ENCODE measurements around the gene CSNK1G1. TPM values are rescaled to one million over a fixed set of nuclear protein-coding genes. Genes with fewer than 3 reads are reported as not detected.
"Not testable (repeated sequence)": the region's sequence is repeated elsewhere in the genome, so short reads cannot be mapped to it uniquely, and the experiment has no call there.

The CSNK1G1 gene
- total RNA-seq, 1 experiment from 2014 or later, result 23.9 TPM

GRCh38 chr15:64340355-64340754 is 15.6 kb downstream of the CSNK1G1 start:
- Mint-ChIP-seq H3K36me3 (ENCODE audit: insufficient read depth, unreplicated experiment) (no peaks in the 10 kb centered on the region), H3K4me3 (ENCODE audit: low read depth, unreplicated experiment) (no peak overlapping the region), H3K9me3 (ENCODE audit: low read depth, unreplicated experiment) (no peaks in the 10 kb centered on the region), H3K4me1 (ENCODE audit: low read depth, unreplicated experiment) (peaks cover 10% of the 10 kb centered on the region), H3K27ac (ENCODE audit: unreplicated experiment) (no peak overlapping the region), H3K27me3 (ENCODE audit: unreplicated experiment) (no peaks in the 10 kb centered on the region)
- intact Hi-C loops (cut with micrococcal nuclease; ENCODE audit: unreplicated experiment), result no loop called here
- no peak for DNase-seq
- no peak for TF ChIP-seq CTCF (IDR thresholded peaks at IDR 0.05; ENCODE audit: unreplicated experiment)
- CTCF ChIA-PET, result no interaction called here
- BruUV-seq (replicated peaks), result no TSS peak

GRCh38 chr15:64337761-64338160 is 18.2 kb downstream of the CSNK1G1 start:
- Mint-ChIP-seq H3K4me1 (ENCODE audit: low read depth, unreplicated experiment) (peaks cover 7% of the 10 kb centered on the region), H3K36me3 (ENCODE audit: insufficient read depth, unreplicated experiment) (no peaks in the 10 kb centered on the region), H3K27me3 (ENCODE audit: unreplicated experiment) (no peaks in the 10 kb centered on the region), H3K9me3 (ENCODE audit: low read depth, unreplicated experiment) (no peaks in the 10 kb centered on the region), H3K4me3 (ENCODE audit: low read depth, unreplicated experiment) (no peak overlapping the region), H3K27ac (ENCODE audit: unreplicated experiment) (no peak overlapping the region)
- no TSS peak for BruUV-seq (replicated peaks)
- intact Hi-C loops (cut with micrococcal nuclease; ENCODE audit: unreplicated experiment), result no loop called here
- no peak for DNase-seq
- no peak for TF ChIP-seq CTCF (IDR thresholded peaks at IDR 0.05; ENCODE audit: unreplicated experiment)
- CTCF ChIA-PET, result interaction anchor here (0.5 kb wide), 1 partner anchor 10 kb away, joined by 5 read pairs; no protein-coding TSS in a partner anchor

DNA sequence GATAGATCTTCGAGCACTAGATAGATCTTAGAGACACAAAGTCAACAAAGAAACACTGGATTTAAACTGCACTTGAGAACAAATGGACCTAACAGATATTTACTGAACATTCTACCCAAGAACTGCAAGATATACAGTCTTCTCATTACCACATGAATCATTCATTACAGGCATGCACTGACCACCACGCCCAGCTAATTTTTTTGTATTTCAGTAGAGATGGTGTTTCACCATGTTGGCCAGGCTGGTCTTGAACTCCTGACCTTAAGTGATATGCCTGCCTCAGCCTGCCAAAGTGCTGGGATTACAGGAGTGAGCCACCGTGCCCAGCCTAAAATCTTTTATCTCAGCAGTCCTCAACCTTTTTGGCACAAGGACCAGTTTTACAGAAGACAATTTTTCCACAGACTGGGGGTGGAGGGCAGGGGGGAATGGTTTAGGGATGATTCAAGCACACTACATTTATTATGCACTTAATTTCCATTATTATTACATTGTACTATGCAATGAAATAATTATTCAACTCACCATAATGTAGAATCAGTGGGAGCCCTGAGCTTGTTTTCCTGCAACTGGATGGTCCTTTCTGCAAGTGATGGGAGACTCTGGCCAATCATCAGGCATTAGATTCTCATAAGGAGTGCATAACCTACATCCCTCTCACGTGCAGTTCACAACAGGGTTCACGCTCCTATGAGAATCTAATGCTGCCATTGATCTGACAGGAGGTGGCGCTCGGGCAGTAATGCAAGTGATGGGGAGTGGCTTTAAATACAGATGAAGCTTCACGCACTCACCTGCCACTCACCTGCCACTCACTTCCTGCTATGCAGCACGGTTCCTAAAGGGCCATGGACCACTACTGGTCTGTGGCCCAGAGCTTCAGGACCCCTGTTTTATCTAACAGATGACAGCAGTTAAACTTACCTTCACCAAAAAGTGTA is 21.7 kb downstream of the CSNK1G1 start:
- H3K9me3 Mint-ChIP-seq (ENCODE audit: low read depth, unreplicated experiment), result no peaks in the 10 kb centered on the region
- peaks cover 7% of the 10 kb centered on the region for H3K4me1 Mint-ChIP-seq (ENCODE audit: low read depth, unreplicated experiment)
- CTCF ChIA-PET, result interaction anchor here (0.6 kb wide), 1 partner anchor 438 kb away, joined by 3 read pairs; no protein-coding TSS in a partner anchor
- no peak overlapping the region for H3K4me3 Mint-ChIP-seq (ENCODE audit: low read depth, unreplicated experiment)
- no peak overlapping the region for H3K27ac Mint-ChIP-seq (ENCODE audit: unreplicated experiment)
- DNase-seq, result no peak
- TF ChIP-seq CTCF (IDR thresholded peaks at IDR 0.05; ENCODE audit: unreplicated experiment), result no peak
- H3K27me3 Mint-ChIP-seq (ENCODE audit: unreplicated experiment), result no peaks in the 10 kb centered on the region
- intact Hi-C loops (cut with micrococcal nuclease; ENCODE audit: unreplicated experiment), result no loop called here
- no peaks in the 10 kb centered on the region for H3K36me3 Mint-ChIP-seq (ENCODE audit: insufficient read depth, unreplicated experiment)
- BruUV-seq (replicated peaks), result no TSS peak

DNA sequence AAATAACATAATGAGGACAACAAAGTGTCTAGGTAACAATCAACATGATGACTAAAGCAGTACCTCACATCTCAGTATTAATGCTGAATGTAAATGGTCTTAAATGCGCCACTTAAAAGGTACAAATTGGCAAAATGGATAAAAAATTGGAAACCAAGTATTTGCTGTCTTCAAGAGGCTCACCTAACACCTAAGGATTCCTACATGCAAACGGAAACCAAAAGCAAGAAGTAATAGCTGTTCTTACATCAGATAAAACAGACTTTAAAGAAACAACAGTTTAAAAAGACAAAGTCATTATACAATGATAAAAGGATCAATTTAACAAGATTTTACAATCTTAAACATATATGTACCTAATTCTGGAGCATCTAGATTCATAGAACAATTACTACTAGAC is 22.5 kb downstream of the CSNK1G1 start:
- DNase-seq, result no peak
- CTCF ChIA-PET, result no interaction called here
- Mint-ChIP-seq H3K27ac (ENCODE audit: unreplicated experiment) (no peak overlapping the region), H3K36me3 (ENCODE audit: insufficient read depth, unreplicated experiment) (no peaks in the 10 kb centered on the region), H3K27me3 (ENCODE audit: unreplicated experiment) (no peaks in the 10 kb centered on the region), H3K4me1 (ENCODE audit: low read depth, unreplicated experiment) (peaks cover 7% of the 10 kb centered on the region), H3K9me3 (ENCODE audit: low read depth, unreplicated experiment) (no peaks in the 10 kb centered on the region), H3K4me3 (ENCODE audit: low read depth, unreplicated experiment) (no peak overlapping the region)
- no peak for TF ChIP-seq CTCF (IDR thresholded peaks at IDR 0.05; ENCODE audit: unreplicated experiment)
- intact Hi-C loops (cut with micrococcal nuclease; ENCODE audit: unreplicated experiment), result no loop called here
- no TSS peak for BruUV-seq (replicated peaks)

- BruUV-seq (replicated peaks); H3K4me3 Mint-ChIP-seq (ENCODE audit: low read depth, unreplicated experiment); H3K36me3 Mint-ChIP-seq (ENCODE audit: insufficient read depth, unreplicated experiment); H3K9me3 Mint-ChIP-seq (ENCODE audit: low read depth, unreplicated experiment); H3K27me3 Mint-ChIP-seq (ENCODE audit: unreplicated experiment); CTCF ChIA-PET; DNase-seq; intact Hi-C loops (cut with micrococcal nuclease; ENCODE audit: unreplicated experiment); H3K4me1 Mint-ChIP-seq (ENCODE audit: low read depth, unreplicated experiment); H3K27ac Mint-ChIP-seq (ENCODE audit: unreplicated experiment): not testable (repeated sequence)
Observed at GRCh38 chr15:64331668-64332067, 24.3 kb downstream of the CSNK1G1 start.

- CTCF ChIA-PET; H3K36me3 Mint-ChIP-seq (ENCODE audit: insufficient read depth, unreplicated experiment); DNase-seq; H3K4me3 Mint-ChIP-seq (ENCODE audit: low read depth, unreplicated experiment); H3K4me1 Mint-ChIP-seq (ENCODE audit: low read depth, unreplicated experiment); BruUV-seq (replicated peaks); intact Hi-C loops (cut with micrococcal nuclease; ENCODE audit: unreplicated experiment); H3K27ac Mint-ChIP-seq (ENCODE audit: unreplicated experiment); H3K9me3 Mint-ChIP-seq (ENCODE audit: low read depth, unreplicated experiment); H3K27me3 Mint-ChIP-seq (ENCODE audit: unreplicated experiment): not testable (repeated sequence)
Observed at GRCh38 chr15:64326975-64327374, 29.0 kb downstream of the CSNK1G1 start.

DNA sequence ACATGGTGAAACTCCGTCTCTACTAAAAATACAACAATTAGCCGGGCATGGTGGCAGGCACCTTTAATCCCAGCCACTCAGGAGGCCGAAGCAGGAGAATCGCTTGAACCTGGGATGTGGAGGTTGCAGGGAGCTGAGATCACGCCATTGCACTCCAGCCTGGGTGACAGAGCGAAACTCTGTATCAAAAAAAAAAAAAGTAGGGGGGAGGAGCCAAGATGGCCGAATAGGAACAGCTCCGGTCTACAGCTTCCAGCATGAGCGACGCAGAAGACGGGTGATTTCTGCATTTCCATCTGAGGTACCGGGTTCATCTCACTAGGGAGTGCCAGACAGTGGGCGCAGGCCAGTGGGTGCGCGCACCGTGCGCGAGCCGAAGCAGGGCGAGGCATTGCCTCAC is 29.5 kb downstream of the CSNK1G1 start:
- H3K36me3 Mint-ChIP-seq (ENCODE audit: insufficient read depth, unreplicated experiment); CTCF ChIA-PET; H3K9me3 Mint-ChIP-seq (ENCODE audit: low read depth, unreplicated experiment); H3K4me3 Mint-ChIP-seq (ENCODE audit: low read depth, unreplicated experiment); H3K4me1 Mint-ChIP-seq (ENCODE audit: low read depth, unreplicated experiment); H3K27ac Mint-ChIP-seq (ENCODE audit: unreplicated experiment); DNase-seq; intact Hi-C loops (cut with micrococcal nuclease; ENCODE audit: unreplicated experiment); H3K27me3 Mint-ChIP-seq (ENCODE audit: unreplicated experiment); BruUV-seq (replicated peaks): not testable (repeated sequence)
